Measurements from ENCODE around the gene SNTA1. TPM values are rescaled to one million over a fixed set of nuclear protein-coding genes. Genes with fewer than 3 reads are reported as not detected.

Gene SNTA1
- total RNA-seq, 1 experiment from 2014 or later: 14.6 TPM

- ChIA-PET CTCF (no interaction called here), POLR2A (no interaction called here), RAD21 (ENCODE audit: low non-redundant PET in 1 of 2, low total read pairs in 2 of 2, uncharacterized antibody in 2 of 2, unreplicated experiment in 2 of 2) (no interaction called here)
- no peaks in the 10 kb centered on the region for H3K9me3 ChIP-seq (ENCODE audit: control insufficient read depth in 1 of 2, insufficient read depth in 1 of 2, low read depth in 1 of 2, low read length in 2 of 2)
- TF ChIP-seq TCF7L2 (IDR thresholded peaks at IDR 0.05; ENCODE audit: borderline replicate concordance, extremely low read depth, insufficient read depth, insufficient read length) (no peak), ELF1 (IDR thresholded peaks at IDR 0.05; ENCODE audit: borderline replicate concordance, low read depth) (no peak), ZNF274 (IDR thresholded peaks at IDR 0.05; ENCODE audit: low read depth, low read length) (no peak), POLR2A (IDR thresholded peaks at IDR 0.05; ENCODE audit: borderline replicate concordance, extremely low read depth, insufficient read depth, insufficient read length) (no peak), EGR1 (IDR thresholded peaks at IDR 0.05; ENCODE audit: low read depth) (no peak), YY1 (IDR thresholded peaks at IDR 0.05; ENCODE audit: extremely low read depth, insufficient replicate concordance, low read depth, low read length) (no peak), REST (IDR thresholded peaks at IDR 0.05; ENCODE audit: low read depth) (no peak), EZH2 (IDR thresholded peaks at IDR 0.05) (no peak)
- TF ChIP-seq, protein P1, sequence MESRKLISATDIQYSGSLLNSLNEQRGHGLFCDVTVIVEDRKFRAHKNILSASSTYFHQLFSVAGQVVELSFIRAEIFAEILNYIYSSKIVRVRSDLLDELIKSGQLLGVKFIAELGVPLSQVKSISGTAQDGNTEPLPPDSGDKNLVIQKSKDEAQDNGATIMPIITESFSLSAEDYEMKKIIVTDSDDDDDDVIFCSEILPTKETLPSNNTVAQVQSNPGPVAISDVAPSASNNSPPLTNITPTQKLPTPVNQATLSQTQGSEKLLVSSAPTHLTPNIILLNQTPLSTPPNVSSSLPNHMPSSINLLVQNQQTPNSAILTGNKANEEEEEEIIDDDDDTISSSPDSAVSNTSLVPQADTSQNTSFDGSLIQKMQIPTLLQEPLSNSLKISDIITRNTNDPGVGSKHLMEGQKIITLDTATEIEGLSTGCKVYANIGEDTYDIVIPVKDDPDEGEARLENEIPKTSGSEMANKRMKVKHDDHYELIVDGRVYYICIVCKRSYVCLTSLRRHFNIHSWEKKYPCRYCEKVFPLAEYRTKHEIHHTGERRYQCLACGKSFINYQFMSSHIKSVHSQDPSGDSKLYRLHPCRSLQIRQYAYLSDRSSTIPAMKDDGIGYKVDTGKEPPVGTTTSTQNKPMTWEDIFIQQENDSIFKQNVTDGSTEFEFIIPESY (IDR thresholded peaks at IDR 0.05; ENCODE audit: extremely low read depth, insufficient replicate concordance, low read length): no peak
- H2AFZ ChIP-seq (ENCODE audit: low read depth, low read length, poor library complexity, severe bottlenecking): no peak overlapping the region
- intact Hi-C loops (cut with micrococcal nuclease): no loop called here
- no peak overlapping the region for H3K4me2 ChIP-seq (ENCODE audit: low read length)
- H3K9me2 ChIP-seq (ENCODE audit: insufficient read depth): no peaks in the 10 kb centered on the region
- H3K36me3 ChIP-seq (ENCODE audit: control insufficient read depth in 1 of 2, insufficient read depth in 2 of 2, low read length in 2 of 2): no peaks in the 10 kb centered on the region
- no peak overlapping the region for H3K9ac ChIP-seq (ENCODE audit: low read length)
- no peaks in the 10 kb centered on the region for H3K79me2 ChIP-seq (ENCODE audit: insufficient read depth, low read length)
- no peaks in the 10 kb centered on the region for H3K4me1 ChIP-seq (ENCODE audit: control insufficient read depth in 1 of 2, insufficient read depth in 2 of 2, low read length in 2 of 2)
- no peaks in the 10 kb centered on the region for H3K27me3 ChIP-seq (ENCODE audit: insufficient read depth, low read length)
- no peaks in the 10 kb centered on the region for H4K20me1 ChIP-seq (ENCODE audit: insufficient read depth)
- no peak overlapping the region for H3K27ac ChIP-seq (ENCODE audit: low read depth, low read length)
- no peak for ATAC-seq
- DNase-seq (ENCODE audit: low read depth, low spot score): no peak
- BruUV-seq (replicated peaks): no TSS peak
- no peak overlapping the region for H3K4me3 ChIP-seq (replicated peaks in 1 of 2; ENCODE audit: low read depth in 1 of 2, low read length in 2 of 2)
Measured at GRCh38 chr20:33474963-33475362, 31.4 kb upstream of the SNTA1 start.

All from HCT116 (cell line).